SU-DHL-6 (cell line): ENCODE measurements around the gene MTOR.

Experiments used
- EZH2phosphoT487 ChIP-seq: fragments of 200-600 bp; sonication (generic), shearing (Covaris generic); conservative IDR thresholded peaks from 2 replicates; pipeline ENCODE4 v1.6.1; 2018; ENCODE audit warnings: mild to moderate bottlenecking, antibody characterized with exemption, low read length, moderate library complexity, mixed read lengths
- TF ChIP-seq, protein P1 (sequence below): fragments of 200-600 bp; sonication (generic); IDR thresholded peaks from one replicate; pipeline ENCODE4 v1.5.1; 2017; ENCODE audit warnings: antibody characterized with exemption, mild to moderate bottlenecking, low read length, moderate library complexity; ENCODE audit not compliant: insufficient read depth, poor library complexity, severe bottlenecking

DNA sequence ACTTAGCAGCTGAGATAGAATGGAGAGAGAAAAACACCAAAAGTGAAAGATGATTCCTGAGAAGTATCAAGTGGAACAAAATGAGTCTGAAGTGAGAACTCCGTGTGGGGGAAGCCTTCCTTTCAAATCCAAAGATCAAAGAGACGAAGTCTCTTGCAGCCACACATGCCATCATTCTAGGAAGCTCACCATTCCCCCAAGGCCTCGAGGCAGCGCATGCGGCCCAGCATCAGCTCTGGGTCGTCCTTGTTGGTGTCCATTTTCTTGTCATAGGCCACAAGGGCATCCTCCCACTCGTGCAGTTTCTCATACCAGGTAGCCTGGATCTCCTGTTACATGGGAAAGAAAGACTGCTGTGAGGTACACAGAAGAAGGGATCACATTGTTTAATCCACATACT is 105.4 kb downstream of the MTOR start:
- TF ChIP-seq EZH2phosphoT487 = no peak
- TF ChIP-seq, protein P1, sequence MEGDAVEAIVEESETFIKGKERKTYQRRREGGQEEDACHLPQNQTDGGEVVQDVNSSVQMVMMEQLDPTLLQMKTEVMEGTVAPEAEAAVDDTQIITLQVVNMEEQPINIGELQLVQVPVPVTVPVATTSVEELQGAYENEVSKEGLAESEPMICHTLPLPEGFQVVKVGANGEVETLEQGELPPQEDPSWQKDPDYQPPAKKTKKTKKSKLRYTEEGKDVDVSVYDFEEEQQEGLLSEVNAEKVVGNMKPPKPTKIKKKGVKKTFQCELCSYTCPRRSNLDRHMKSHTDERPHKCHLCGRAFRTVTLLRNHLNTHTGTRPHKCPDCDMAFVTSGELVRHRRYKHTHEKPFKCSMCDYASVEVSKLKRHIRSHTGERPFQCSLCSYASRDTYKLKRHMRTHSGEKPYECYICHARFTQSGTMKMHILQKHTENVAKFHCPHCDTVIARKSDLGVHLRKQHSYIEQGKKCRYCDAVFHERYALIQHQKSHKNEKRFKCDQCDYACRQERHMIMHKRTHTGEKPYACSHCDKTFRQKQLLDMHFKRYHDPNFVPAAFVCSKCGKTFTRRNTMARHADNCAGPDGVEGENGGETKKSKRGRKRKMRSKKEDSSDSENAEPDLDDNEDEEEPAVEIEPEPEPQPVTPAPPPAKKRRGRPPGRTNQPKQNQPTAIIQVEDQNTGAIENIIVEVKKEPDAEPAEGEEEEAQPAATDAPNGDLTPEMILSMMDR = no peak
